ENCODE measurements around the gene BAZ1B. TPM values are rescaled to one million over a fixed set of nuclear protein-coding genes. Genes with fewer than 3 reads are reported as not detected.
A peak's percentile ranks its signal among the peaks of the same experiment; 100 is the strongest.

BAZ1B gene
- total and polyA plus RNA-seq, 9 of the 15 experiments (the other 6 are each of a cell fraction or from before 2014, with no cell fraction given): 15.0 to 134 (median 79.5) TPM

- TF ChIP-seq BCLAF1 (IDR thresholded peaks at IDR 0.05; ENCODE audit: borderline replicate concordance in 1 of 2, control insufficient read depth in 1 of 2, low read depth in 2 of 2, low read length in 1 of 2): no peak
- no peak for TF ChIP-seq ZNF324 (CRISPR knock-in tag; IDR thresholded peaks at IDR 0.05)
- TF ChIP-seq ZNF57 (CRISPR knock-in tag; IDR thresholded peaks at IDR 0.05): no peak; the same call in 1 of the 2 replicates
- peak; percentile 79; the same call in 1 of the 2 replicates for TF ChIP-seq FOXP4 (CRISPR knock-in tag; IDR thresholded peaks at IDR 0.05; ENCODE audit: borderline replicate concordance)
- TF ChIP-seq MCM2 (IDR thresholded peaks at IDR 0.05; ENCODE audit: low read depth): no peak
- no peak for TF ChIP-seq SAFB2 (IDR thresholded peaks at IDR 0.05; ENCODE audit: borderline replicate concordance, low read depth, low read length, severe bottlenecking)
- TF ChIP-seq SP2 (IDR thresholded peaks at IDR 0.05; ENCODE audit: extremely low read depth, low read depth, low read length, poor library complexity, severe bottlenecking): no peak
- TF ChIP-seq LCOR (CRISPR knock-in tag; IDR thresholded peaks at IDR 0.05): peak; percentile 71; the same call in 1 of the 2 replicates
- TF ChIP-seq FIP1L1 (IDR thresholded peaks at IDR 0.05; ENCODE audit: low read depth, low read length, poor library complexity, severe bottlenecking): no peak
- TF ChIP-seq RUNX1 (IDR thresholded peaks at IDR 0.05; ENCODE audit: low read depth): 0 out of 2 replicates have a peak, but pooled peaks have one; percentile 41
- TF ChIP-seq MTA1 (IDR thresholded peaks at IDR 0.05; ENCODE audit: borderline replicate concordance): peak; percentile 34; the same call in 1 of the 2 replicates
- TF ChIP-seq ZNF668 (CRISPR knock-in tag; IDR thresholded peaks at IDR 0.05): no peak
- no peak for TF ChIP-seq NCOA4 (IDR thresholded peaks at IDR 0.05; ENCODE audit: partially characterized antibody)
- TF ChIP-seq SIN3A (IDR thresholded peaks at IDR 0.05; ENCODE audit: borderline replicate concordance in 2 of 2, control insufficient read depth in 1 of 2, low read depth in 2 of 2, low read length in 2 of 2): no peak
- TF ChIP-seq AFF4 (CRISPR knock-in tag; IDR thresholded peaks at IDR 0.05): peak; percentile 86; the same call in 1 of the 2 replicates
- TF ChIP-seq, protein P1, sequence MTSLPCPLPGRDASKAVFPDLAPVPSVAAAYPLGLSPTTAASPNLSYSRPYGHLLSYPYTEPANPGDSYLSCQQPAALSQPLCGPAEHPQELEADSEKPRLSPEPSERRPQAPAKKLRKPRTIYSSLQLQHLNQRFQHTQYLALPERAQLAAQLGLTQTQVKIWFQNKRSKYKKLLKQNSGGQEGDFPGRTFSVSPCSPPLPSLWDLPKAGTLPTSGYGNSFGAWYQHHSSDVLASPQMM (CRISPR knock-in tag; IDR thresholded peaks at IDR 0.05): no peak
Measured at GRCh38 chr7:73557397-73558257, 35.5 kb upstream of the BAZ1B start, which contains the start of gene BCL7B (continued).
